Urinary bladder (tissue), 4 donors: Measurements from ENCODE around the gene SYNE1. TPM values are rescaled to one million over a fixed set of nuclear protein-coding genes. Genes with fewer than 3 reads are reported as not detected.
"Not testable (repeated sequence)": the region's sequence is repeated elsewhere in the genome, so short reads cannot be mapped to it uniquely, and the experiment has no call there.

Source experiments
- DNase-seq: peaks from one replicate; pipeline ENCODE4 v3.0.0-alpha.2; 2015; ENCODE audit errors: extremely low spot score
- H3K27ac ChIP-seq: one replicate; pipeline ENCODE4 v1.5.1; 2013; ENCODE audit warnings: low read depth, mild to moderate bottlenecking, moderate library complexity
- H3K36me3 ChIP-seq: one replicate; pipeline ENCODE4 v1.6.1; 2013; ENCODE audit warnings: mild to moderate bottlenecking, moderate library complexity; ENCODE audit not compliant: insufficient read depth
- H3K4me1 ChIP-seq: one replicate; pipeline ENCODE4 v1.6.1; 2013; ENCODE audit warnings: mild to moderate bottlenecking, moderate library complexity; ENCODE audit not compliant: insufficient read depth
- H3K4me3 ChIP-seq: one replicate; pipeline ENCODE4 v1.5.1; 2013; ENCODE audit warnings: low read depth, low read length
- WGBS: extraction: QIAGEN DNeasy Blood & Tissue Kit; methylation state at CpG from one replicate; pipeline ENCODE4 v1.1.7; 2013; 5-methylcytosine and 5-hydroxymethylcytosine counted together
- polyA plus RNA-seq: library from polyadenylated mRNA; stranded (reverse); fragments of 200-250 nt; gene quantifications from one replicate; pipeline ENCODE4 v1.2.3, GENCODE V29; 2013
- total RNA-seq: library from RNA; depleted of rRNA; stranded (reverse); fragments of >200 nt; gene quantifications from one replicate; pipeline ENCODE4 v1.2.3, GENCODE V29; 2014
- donor health status: healthy with polysubstance abuse.
- donor health status: healthy.

The SYNE1 gene
- total and polyA plus RNA-seq, 2 donors = 41.9 to 266 TPM

- no peaks in the 10 kb centered on the region for H3K4me1 ChIP-seq
- DNase-seq = no peak
- no peaks in the 10 kb centered on the region for H3K36me3 ChIP-seq
- H3K4me3 ChIP-seq = no peak overlapping the region
- H3K27ac ChIP-seq = no peak overlapping the region
- 48% methylated on average over 8 of the region's 8 CpGs for WGBS
Observed at GRCh38 chr6:152642578-152643375, 5.6 kb upstream of the SYNE1 start.

- Histone ChIP-seq H3K4me3 (peak overlapping the region; percentile 75), H3K36me3 (no peaks in the 10 kb centered on the region), H3K27ac (no peak overlapping the region), H3K4me1 (no peaks in the 10 kb centered on the region)
- under 1% methylated on average over 72 of the region's 72 CpGs for WGBS
- no peak for DNase-seq
Observed at GRCh38 chr6:152636609-152637295, 410 bp downstream of the SYNE1 start.

- Histone ChIP-seq H3K36me3 (no peaks in the 10 kb centered on the region), H3K27ac (no peak overlapping the region), H3K4me3 (peak overlapping the region; percentile 75), H3K4me1 (no peaks in the 10 kb centered on the region)
- no peak for DNase-seq
- WGBS = 1% methylated on average over 20 of the region's 20 CpGs
Observed at GRCh38 chr6:152636021-152636608, 1.0 kb downstream of the SYNE1 start.

GRCh38 chr6:152634773-152635172 is 2.4 kb downstream of the SYNE1 start:
- Histone ChIP-seq H3K27ac (no peak overlapping the region), H3K4me3 (no peak overlapping the region), H3K4me1 (no peaks in the 10 kb centered on the region), H3K36me3 (no peaks in the 10 kb centered on the region)
- WGBS = 90% methylated on average over 3 of the region's 3 CpGs
- DNase-seq = no peak

- DNase-seq = no peak
- Histone ChIP-seq H3K36me3 (peaks cover 2% of the 10 kb centered on the region), H3K4me1 (no peaks in the 10 kb centered on the region), H3K27ac (no peak overlapping the region), H3K4me3 (no peak overlapping the region)
- 92% methylated on average over 2 of the region's 2 CpGs for WGBS
Observed at GRCh38 chr6:152632121-152632782, 4.9 kb downstream of the SYNE1 start.

GRCh38 chr6:152631376-152631775 is 5.8 kb downstream of the SYNE1 start:
- WGBS = 95% methylated on average over 3 of the region's 3 CpGs
- no peak overlapping the region for H3K27ac ChIP-seq
- H3K4me1 ChIP-seq = no peaks in the 10 kb centered on the region
- peaks cover 2% of the 10 kb centered on the region for H3K36me3 ChIP-seq
- DNase-seq = no peak
- no peak overlapping the region for H3K4me3 ChIP-seq

GRCh38 chr6:152630832-152631231 is 6.3 kb downstream of the SYNE1 start:
- H3K4me1 ChIP-seq = no peaks in the 10 kb centered on the region
- 86% methylated on average over 1 of the region's 1 CpG for WGBS
- DNase-seq = no peak
- peaks cover 2% of the 10 kb centered on the region for H3K36me3 ChIP-seq
- no peak overlapping the region for H3K27ac ChIP-seq
- no peak overlapping the region for H3K4me3 ChIP-seq

- DNase-seq = no peak
- no peak overlapping the region for H3K4me3 ChIP-seq
- peaks cover 2% of the 10 kb centered on the region for H3K36me3 ChIP-seq
- 70% methylated on average over 2 of the region's 2 CpGs for WGBS
- no peaks in the 10 kb centered on the region for H3K4me1 ChIP-seq
- H3K27ac ChIP-seq = no peak overlapping the region
Observed at GRCh38 chr6:152625213-152625612, 11.9 kb downstream of the SYNE1 start.

GRCh38 chr6:152614776-152615175 is 22.4 kb downstream of the SYNE1 start:
- 95% methylated on average over 3 of the region's 3 CpGs for WGBS
- DNase-seq, H3K4me1 ChIP-seq, H3K4me3 ChIP-seq, H3K27ac ChIP-seq, H3K36me3 ChIP-seq: not testable (repeated sequence)

- DNase-seq = no peak
- H3K27ac ChIP-seq = no peak overlapping the region
- 89% methylated on average over 10 of the region's 10 CpGs for WGBS
- no peaks in the 10 kb centered on the region for H3K4me1 ChIP-seq
- no peaks in the 10 kb centered on the region for H3K36me3 ChIP-seq
- H3K4me3 ChIP-seq = no peak overlapping the region
Observed at GRCh38 chr6:152609125-152609670, 28.0 kb downstream of the SYNE1 start.

- Histone ChIP-seq H3K4me1 (no peaks in the 10 kb centered on the region), H3K27ac (no peak overlapping the region), H3K4me3 (no peak overlapping the region), H3K36me3 (no peaks in the 10 kb centered on the region)
- 90% methylated on average over 2 of the region's 2 CpGs for WGBS
- no peak for DNase-seq
Observed at GRCh38 chr6:152605941-152606340, 31.2 kb downstream of the SYNE1 start.

GRCh38 chr6:152605342-152605741 is 31.8 kb downstream of the SYNE1 start:
- H3K4me1 ChIP-seq = no peaks in the 10 kb centered on the region
- no peak overlapping the region for H3K27ac ChIP-seq
- DNase-seq = no peak
- no peaks in the 10 kb centered on the region for H3K36me3 ChIP-seq
- H3K4me3 ChIP-seq = no peak overlapping the region
- WGBS = 54% methylated on average over 1 of the region's 1 CpG

- no peak for DNase-seq
- Histone ChIP-seq H3K36me3 (no peaks in the 10 kb centered on the region), H3K27ac (no peak overlapping the region), H3K4me1 (no peaks in the 10 kb centered on the region), H3K4me3 (no peak overlapping the region)
Observed at GRCh38 chr6:152603911-152604310, 33.3 kb downstream of the SYNE1 start.
